ENCODE measurements around the gene KCND2.

KCND2 gene

DNA sequence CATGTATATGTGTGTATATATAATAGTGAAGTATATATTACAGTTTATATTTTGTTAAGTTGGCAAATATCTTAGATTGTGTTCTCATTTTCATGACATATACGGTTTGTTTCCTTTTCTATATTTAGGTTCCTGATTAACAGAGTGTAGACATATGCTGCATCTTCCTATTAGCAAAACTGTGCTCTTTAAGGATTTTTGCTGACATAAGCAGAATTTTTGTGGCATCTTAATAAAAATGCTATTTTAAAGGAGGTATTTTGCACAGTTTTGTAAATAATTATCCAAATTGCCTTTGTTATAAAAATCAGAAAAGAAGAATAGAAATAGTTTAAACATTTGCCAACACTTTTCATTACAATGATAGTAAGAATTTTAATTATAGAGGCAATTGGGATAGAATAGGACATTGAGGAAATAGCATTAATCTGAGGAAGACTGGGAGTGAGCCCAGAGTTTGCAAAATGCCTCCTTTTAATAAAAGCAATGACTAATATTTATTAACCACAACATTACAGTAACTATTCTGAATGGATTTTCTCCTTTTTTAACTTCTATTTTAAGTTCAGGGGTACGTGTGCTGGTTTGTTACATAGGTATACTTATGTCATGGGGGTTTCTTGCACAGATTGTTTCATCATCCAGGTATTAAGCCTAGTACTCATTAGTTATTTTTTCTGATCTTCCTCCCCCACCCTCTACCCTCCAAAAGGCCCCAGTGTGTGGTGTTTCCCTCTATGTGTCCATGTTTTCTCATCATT, 38.2 kb downstream of the KCND2 start:
- DNase-seq (ENCODE audit: low read depth): no peak

DNA sequence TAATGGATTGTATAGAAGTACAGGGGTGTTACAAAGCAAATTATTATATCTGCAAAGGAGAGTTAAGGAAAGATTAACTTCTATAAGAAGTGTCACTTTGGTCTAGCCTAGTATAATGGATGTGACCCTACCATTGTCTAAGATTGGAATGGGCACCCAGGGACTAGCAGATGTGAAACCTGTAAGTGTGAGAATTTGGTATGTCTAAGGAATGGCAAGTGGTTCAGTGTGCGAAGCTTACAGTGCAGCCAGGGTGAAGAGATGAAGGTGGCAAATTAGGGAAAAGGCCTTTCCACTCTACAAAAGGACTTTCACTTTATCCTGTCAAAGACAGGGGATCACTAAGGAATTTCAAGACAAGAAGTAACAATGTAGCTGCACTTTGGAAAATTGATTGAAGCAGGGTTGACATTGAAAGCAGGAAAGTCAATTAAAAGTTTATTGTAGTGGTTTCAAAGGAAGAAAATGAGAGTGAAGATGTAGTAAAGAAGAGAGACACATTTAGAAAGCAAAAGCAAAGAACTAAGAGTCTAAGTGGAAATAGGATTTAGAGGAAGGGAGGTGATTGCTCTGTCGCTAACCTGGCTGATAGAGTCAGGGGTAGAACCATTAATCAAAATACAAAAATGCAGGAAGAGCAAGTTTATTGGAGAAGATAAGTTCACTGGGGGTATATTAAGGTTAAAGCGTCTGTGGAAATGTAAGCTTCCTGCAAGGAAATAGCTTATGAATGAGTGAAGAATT, 47.4 kb downstream of the KCND2 start:
- DNase-seq (ENCODE audit: low read depth): no peak

DNA sequence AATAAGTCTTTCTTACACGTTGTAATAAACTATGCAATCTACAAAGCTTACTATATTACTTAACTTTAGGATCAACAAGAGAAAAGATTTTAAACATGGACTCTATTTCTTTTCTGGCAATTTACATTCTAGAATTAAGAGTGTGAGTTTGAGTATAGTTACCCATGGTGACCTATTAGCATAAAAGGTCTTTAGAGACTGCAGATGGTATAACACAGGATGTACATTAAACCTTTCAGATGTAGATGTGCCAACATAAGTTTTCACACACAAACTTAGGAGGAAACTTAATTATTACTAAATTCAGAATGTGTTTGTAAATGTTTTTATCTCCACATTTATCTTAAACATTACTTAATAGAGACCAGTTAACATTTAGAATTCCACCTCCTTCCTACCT, 54.1 kb downstream of the KCND2 start:
- no peak for DNase-seq (ENCODE audit: low read depth)

DNA sequence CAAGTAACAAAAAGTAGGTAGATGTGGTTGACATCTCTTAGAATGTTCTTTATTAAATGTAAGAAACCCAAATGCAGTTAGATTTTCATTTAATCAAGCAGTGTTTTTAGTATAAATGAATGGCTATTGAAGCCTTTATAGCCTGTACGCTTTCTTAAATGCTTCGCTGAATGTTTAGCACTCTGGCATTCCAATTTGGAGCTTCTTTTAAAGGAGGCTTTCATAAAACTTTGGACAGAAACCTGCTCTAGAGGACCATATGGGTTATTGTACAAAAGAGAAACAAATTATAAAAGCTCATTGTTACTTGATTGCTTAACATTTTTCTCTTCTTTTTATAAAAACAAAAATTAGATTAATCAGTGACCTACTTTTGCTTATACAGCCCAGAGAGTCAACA, 59.5 kb downstream of the KCND2 start:
- no peak for DNase-seq (ENCODE audit: low read depth)

DNA sequence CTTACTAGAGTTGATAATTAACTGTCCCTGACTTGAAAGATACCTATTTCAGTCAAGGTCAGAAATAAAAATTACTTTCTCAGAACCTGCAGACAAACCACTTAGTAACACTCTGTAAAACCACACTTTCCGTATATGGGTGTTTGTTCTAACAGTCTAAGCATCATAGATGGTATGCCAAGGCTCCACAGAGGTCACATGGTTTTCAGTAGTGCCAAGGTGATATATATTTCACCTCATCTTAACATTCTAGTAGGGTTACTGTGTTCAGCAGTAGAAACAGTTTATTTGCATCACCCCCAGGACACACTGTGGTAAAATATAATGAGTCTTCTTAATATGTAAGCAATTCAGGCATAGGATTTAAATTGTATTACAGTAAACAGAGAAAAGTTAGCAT, 61.5 kb downstream of the KCND2 start:
- DNase-seq (ENCODE audit: low read depth): no peak

DNA sequence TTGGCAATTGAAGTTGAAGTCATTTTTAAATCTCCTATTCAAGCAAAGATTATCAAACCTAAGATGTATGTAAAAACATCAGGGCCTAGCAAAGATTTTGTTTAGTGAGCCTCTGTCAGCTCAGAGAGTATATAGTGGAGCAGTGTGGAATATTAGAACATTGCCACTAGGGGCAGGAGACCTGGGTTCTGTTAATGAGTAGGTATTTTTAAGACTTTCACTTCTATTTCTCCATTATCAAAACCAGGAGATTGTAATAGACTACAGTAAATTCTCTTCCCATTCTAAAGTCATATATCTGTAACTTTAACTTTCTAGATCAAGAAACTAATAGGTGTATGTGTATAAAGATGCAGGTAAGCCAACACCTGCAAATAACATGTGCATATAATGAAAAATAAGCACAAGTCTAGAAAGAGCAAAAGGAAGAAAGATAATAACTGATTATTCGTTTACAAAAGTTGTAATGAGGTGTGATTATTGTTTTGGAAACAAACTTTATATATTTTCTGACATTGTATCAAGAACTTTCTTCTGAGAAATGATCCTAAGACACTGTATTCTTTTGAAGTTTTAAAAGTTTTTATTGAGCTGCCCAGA, 64.4 kb downstream of the KCND2 start:
- DNase-seq (ENCODE audit: low read depth): no peak

DNA sequence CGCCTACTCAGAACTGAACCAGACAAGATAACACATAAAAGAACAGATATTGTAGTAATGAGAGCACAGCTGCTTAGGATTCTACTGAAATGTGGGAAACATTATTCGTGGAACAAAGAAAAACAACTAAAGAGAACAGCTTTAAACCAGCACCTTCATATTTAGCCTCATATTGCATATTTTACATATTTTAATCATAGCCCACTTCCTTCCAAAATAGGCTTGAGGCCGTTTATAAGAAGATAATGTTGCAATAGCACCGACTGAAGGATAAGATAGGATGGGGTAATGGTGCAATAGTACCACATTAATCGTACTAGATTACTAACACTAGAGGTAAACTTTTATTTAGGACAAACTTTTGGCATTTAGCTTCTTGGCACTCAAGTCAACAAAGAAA, 71.3 kb downstream of the KCND2 start:
- no peak for DNase-seq (ENCODE audit: low read depth)

DNA sequence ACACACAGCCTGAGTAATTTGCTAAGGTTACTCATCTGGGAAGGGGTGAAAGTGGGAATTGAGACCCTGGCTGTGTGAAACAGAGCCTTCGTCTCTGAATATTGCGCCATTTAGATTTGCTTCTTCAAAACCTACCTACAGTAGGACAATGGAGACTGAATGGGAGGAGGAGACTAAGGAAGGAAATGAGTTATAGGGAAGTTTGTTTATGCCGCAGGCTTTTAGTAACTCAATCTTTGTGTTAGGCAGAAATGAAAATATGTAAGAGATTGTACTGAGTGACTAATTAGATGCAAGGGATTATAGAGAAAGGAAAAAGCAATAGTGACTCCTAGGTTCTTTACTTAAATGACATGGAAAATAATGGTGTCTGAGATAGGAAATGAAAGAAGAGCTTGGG, 80.2 kb downstream of the KCND2 start:
- no peak for DNase-seq (ENCODE audit: low read depth)

DNA sequence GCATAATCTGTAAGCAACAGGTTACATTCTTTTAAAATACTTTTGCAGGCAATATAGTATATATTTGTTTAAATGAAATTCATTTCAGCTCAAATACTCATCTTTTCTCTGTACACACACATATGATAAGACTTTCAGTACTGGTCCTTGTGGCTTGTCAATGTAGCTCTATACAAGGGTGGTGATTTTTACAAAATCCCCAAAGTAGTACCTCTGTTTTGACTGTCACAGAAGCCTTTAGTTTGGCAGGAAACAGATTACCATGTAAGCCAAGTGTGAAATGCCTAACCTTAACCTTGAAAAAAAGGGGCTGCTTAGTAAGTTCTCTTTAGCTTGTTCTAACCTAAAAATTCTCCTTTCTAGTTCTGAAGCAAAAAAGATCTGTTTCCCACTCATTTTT, 87.9 kb downstream of the KCND2 start:
- DNase-seq (ENCODE audit: low read depth): no peak

DNA sequence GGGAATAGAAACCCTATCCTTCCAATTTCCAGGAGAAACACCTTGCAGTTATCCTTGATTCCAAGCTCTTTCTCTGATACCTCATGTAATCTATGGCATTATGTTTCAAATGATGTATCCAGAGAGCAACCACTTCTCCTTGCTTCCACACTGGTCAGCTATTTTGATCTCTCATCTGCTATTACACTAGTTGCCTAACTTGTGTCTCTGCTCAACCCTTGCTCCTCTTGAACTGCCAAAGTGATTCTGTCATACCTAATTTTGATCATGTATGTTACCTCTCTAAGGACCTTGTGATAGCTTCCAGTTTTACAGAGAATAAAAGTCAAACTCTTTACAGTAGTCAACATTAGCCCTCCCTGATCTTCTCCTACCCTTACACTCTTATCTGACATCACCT, 90.4 kb downstream of the KCND2 start:
- DNase-seq (ENCODE audit: low read depth): no peak

DNA sequence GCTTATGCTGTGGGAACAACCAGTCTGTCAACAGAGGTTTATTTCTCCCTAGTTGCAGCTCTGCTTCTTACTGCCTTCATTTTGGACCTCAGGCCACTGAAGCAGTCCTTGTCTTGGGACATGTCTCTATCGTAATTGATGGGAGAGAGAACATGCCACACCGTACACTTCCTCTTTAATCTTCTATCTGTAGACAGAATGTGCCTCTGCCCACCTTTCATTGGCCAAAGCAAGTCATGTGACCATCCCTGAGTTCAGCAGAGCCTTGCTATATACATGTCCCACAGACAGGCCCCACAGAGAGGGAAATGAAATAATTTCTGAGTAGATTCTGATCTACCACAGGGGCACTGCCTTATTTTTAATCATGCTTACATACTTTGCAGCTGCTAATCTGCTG, 98.0 kb downstream of the KCND2 start:
- no peak for DNase-seq (ENCODE audit: low read depth)

DNA sequence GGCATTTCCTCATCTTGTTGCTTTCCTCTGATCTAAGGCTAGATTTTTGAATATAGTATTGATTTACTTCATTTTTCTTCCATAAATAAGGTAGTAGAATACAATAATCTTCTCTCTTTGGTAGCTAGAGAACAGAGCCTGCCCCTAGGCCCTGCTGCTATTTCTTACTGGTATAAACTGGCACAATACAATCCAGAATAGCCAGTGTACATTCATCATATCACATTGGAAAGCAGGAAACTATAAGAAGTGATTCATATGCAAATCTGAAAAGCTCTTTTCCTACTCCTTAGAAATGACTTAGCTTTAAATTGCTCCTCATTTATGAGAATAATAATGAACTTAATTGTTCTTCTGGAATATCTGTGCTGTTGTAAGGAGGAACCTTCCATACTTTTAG, 100.2 kb downstream of the KCND2 start:
- DNase-seq (ENCODE audit: low read depth): no peak

DNA sequence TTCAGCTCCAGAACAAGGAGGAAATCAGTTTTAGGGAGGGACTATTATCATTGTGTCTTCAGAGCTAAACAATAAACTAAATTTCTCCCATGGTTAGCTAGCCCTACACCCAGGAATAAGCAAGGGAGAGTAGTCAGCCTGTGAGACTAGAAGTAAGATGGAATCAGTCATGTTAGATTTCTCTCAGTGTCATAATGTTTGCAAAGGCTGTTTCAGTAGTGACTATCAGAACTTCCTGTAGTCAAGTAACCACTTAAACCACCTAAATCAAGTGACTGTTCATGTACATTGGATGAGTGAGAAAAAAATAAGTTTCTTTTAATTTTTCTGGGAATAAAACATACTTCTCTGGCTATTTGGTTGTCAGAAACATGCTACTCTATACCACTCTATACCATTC, 121.6 kb downstream of the KCND2 start:
- DNase-seq (ENCODE audit: low read depth): no peak

DNA sequence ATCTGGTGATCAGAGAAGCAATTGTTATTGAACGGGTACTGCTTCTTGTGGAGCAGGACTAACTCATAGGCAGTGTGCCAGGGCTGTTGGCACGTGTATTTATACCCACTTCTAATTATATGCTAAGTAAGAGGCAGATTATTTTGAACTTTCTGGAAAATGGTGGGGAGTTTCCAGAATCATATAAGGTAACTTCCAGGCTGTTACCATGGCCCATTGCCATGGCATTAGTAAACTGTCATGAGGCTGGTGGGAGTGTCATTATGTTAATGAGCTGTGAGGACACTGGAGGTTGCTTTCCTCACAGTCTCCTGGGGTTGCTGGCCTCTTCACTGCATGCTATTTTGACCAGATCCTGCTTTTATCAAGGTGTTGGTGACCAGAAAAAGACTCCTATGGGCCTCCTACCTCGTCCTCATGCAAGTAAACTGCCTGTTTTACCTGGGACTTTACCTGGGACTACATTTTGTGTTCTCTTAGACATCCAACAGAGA, 122.6 kb downstream of the KCND2 start:
- DNase-seq (ENCODE audit: low read depth): no peak

DNA sequence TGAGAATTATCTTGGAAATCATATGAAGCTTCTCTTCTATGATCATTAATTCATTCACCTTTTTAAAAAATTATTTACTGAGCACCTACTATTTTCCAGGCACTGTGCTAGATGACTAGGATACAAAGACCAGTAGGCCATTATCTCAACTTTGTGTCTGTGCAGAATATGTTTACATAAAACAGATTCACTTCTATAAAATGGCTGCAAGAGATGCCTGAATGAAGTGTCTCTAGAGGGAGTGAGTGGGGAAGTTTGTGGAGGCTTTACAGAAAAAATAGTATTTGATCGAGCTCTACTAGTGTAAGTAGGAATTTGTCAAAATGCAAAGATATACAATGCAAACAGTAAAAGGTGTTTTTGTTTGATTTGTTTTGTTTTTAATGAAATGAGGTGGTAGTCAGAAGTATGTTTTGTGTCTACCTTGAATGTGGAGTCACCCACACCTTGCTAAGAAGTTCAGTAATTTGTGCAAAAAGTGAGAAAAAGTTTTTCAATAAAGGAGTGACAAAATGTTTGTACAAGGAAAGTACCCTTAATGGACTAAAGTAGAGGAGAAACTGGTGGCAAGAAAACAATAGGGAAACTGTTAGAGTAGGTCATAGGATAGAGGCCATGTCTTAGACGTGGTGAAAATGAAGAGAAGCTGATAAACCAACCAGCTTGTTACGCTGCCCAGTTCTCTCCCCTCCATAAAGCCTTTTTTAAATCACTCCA, 125.5 kb downstream of the KCND2 start:
- no peak for DNase-seq (ENCODE audit: low read depth)

DNA sequence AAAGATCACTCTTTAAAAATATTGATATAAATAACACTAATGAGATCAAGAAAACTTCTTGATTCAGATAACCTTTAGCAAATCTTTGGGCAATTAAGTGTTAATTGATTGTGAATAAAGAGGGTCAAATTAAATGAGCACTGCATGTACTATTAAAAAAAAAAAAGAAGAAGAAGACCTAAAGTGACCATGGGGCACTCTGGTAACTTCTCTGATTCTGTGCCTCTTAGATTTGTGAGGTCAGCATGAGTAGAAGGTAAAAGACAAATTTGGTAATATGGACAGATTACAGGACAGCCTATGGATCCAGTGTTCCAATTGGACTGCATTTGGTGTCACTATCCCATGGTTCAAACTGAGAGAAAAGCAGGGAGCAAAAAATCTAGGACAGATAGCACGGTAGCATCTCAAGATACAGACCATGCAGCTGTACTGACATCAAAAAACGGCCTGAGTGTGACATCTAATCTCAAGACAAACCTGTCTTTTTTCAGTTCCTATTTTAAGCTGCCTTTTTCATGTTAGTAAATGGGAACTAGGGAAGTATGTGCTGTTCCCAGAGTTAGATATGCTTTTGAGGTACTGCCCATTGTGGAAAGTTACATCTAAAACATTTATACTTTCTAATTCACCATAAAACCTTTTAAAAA, 128.0 kb downstream of the KCND2 start:
- DNase-seq (ENCODE audit: low read depth): no peak

DNA sequence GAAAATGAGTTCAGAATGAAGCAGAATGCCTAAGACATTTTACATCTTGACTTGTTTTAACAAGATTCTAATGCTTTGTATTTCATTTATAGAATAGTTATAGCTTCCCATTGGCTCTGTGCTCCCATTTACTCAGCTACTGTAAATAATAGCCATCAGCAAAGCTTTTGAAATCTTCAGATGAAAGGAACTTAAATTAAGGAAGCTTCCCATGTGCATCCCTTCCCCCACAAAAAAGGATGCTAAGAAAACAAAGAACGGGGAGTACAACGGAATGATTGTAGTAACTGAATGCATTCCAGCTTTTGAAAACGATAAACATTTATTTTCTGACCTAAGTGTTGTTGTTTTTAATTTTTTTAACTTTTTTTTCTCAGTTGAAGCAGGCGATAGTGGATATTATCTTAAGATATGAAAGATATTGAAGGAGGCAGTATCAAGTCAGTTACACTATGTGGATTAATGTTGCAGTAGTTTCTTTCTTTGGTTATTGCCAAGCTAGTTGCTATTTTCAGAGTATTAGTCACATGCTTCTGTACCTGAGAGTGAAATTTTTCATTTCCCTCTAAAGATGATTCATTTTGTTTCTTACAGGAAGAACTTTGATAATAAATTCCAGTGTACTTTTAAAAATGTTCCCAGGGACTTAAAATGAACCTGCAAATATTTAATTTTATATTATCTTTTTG, 129.2 kb downstream of the KCND2 start:
- DNase-seq (ENCODE audit: low read depth): no peak

DNA sequence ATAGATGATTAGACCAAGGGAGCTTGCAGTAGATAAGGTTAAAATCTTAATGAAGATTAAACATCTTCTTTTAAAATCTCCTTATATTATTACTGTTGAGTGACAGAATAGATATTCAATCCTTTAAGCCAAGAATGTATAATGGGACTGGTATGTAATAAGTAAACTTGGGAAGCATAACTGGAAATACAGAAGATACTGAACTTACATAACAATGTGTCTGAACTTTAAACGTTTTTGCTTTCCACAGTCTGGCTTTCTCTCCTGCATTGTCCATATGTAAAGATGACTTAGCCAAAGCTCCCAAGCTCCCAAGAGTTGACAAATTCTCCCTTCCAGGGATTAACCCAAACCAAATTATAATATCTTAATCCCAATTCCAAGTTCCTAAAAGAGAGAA, 129.8 kb downstream of the KCND2 start:
- DNase-seq (ENCODE audit: low read depth): no peak

DNA sequence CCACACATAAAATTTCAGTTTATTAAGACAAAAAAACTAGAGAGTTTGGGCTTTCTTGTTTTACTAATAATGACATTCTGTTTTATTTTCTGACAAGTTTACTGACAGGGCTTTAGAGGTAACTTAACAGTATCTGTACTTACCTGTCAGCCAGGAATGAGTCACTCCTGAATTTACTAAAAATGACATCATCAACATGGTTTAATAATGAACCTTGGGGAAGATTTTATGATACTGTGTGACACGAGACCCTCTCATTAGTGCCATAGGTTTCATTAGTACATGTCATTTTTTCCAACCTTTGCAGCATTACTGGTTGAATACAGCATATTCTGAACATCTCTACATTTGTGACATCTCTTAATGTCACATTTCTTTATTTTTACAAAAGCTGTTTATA, 131.1 kb downstream of the KCND2 start:
- DNase-seq (ENCODE audit: low read depth): no peak

DNA sequence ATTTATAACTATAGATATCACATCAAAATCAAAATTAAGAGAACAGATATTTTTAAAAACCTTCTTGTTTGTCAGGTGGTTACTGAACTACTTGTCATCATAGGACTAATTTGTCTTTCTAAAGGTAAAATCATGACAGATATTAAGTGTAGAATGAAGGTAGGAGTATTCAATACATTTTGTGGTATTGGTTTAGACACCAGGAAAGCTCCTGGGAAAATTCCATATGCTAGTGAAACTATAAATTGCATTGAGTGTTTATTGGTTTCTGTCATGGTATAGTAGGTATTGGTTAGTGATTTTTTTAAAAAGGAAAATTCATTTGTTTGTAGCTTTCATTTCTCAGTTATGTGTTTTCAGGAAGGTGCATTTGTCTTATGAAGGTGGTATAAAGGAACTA, 132.7 kb downstream of the KCND2 start:
- no peak for DNase-seq (ENCODE audit: low read depth)

DNA sequence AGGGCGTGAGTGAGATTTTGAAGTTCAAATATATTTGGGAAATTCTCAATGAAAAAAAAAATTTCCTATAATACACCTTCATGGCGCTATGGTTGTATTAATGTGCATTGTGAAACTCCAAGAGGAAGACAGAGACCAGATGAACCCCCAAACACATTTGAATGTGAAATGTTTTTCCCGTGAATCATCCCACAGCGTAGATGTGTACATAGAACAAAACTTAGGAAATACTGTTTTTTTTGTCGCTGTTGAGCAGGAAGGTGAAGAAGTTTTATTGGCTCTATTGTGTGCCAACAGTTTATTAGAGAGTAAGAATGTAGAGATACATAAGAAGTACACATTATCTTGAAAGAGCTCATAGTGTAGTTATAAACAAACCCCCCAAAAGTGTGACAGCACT, 134.0 kb downstream of the KCND2 start:
- DNase-seq (ENCODE audit: low read depth): no peak
